GM20000 (cell line): ENCODE data around the gene METTL4.

Source experiments
- DNase-seq: peaks from one replicate; pipeline ENCODE4 v3.0.0; 2012; ENCODE audit warnings: low spot score
- TF ChIP-seq, protein P1 (sequence below): IDR thresholded peaks from 2 replicates; pipeline ENCODE4 v1.5.1; 2012; ENCODE audit warnings: mild to moderate bottlenecking, control low read depth; ENCODE audit errors: extremely low read depth, missing control alignments

METTL4 gene

DNA sequence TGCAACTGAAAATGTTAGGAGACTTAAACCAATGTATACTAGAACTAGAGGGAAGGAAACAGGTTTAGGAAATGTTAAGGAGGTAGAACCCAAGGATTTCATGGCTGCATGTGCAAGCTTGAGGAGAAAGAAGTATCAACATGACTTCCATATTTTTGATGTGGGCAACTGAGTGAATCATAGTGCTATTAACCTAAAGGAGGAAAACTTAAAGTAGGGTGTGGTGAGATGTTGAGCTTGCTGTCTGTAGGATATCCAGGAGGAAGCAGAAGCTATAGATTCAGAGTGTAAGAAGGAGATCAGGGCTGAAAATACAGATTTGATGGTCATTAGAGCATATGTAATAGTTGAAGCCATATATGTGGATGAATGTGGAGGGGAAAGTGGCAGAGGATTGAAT lies 31.5 kb upstream of the METTL4 start:
- no peak for DNase-seq
- TF ChIP-seq, protein P1, sequence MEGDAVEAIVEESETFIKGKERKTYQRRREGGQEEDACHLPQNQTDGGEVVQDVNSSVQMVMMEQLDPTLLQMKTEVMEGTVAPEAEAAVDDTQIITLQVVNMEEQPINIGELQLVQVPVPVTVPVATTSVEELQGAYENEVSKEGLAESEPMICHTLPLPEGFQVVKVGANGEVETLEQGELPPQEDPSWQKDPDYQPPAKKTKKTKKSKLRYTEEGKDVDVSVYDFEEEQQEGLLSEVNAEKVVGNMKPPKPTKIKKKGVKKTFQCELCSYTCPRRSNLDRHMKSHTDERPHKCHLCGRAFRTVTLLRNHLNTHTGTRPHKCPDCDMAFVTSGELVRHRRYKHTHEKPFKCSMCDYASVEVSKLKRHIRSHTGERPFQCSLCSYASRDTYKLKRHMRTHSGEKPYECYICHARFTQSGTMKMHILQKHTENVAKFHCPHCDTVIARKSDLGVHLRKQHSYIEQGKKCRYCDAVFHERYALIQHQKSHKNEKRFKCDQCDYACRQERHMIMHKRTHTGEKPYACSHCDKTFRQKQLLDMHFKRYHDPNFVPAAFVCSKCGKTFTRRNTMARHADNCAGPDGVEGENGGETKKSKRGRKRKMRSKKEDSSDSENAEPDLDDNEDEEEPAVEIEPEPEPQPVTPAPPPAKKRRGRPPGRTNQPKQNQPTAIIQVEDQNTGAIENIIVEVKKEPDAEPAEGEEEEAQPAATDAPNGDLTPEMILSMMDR: no peak

DNA sequence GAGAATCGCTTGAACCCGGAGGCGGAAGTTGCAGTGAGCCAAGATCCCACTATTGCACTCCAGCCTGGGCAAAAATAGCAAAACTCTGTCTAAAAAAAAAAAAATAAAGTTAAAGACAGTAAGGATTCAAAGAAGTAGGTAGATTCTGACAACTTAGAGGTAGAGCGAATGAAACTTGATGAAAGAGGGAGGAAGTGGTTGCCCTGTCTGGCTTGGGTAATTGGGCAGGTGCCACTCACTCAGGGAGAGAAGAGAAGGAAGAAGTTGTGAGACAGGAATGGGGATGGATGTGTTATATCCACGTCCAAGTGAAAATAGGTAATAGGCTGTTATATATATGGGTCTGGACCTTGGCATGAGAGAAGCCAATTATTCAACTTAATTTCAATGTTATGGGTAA lies 26.3 kb upstream of the METTL4 start:
- no peak for DNase-seq
- TF ChIP-seq, protein P1: no peak

DNA sequence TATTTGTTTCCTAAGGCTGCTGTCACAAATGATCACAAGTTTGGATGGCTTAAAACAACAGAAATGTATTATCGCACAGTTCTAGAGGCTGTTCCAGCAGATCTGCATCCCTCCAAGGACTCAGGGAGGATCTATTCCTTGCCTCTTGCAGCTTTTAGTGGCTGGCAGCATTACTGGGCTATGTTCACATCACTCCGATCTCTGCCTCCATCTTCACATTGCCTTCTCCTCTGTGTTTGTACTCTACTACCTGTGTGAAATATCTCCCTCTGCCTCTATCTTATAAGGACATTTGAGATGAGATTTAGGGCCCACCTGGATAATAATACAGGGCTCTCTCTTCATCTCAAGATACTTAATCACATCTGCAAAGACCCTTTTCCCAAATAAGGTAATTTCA lies 19.0 kb upstream of the METTL4 start:
- no peak for DNase-seq
- TF ChIP-seq, protein P1: no peak

DNA sequence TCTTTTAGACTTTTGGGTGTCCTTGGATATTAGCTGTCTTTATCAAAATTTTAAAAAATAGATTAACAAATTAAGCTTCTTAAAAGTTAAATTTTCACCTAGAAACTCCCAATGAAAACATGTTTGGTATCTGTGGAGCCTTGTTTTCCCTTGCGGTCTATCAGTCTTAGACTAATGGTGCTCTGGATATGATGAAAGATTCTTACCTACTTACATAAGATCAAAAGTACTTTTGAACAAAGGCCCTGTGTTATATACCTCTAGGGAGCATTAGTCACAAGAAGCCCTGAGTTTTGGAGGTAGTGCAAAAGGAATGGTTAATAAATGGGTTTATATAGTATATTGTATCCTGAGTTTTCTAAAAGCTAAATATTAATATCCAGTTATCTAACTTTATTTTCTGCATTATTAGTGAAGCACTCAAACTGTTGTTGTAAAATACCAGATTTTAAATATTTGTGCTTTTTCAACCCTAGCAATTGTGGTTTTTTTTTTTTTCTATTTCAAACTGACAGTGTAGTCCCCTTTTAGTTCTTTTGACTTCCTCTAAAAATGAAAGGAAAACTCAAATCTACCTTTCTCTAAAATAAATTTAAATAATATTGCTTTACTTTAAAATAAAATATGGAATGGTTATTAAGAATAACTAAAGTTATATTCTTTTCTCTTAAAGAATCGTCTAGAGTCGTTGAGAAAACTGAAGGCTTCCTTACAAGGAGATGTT lies 18.2 kb upstream of the METTL4 start:
- TF ChIP-seq, protein P1: no peak
- DNase-seq: no peak

DNA sequence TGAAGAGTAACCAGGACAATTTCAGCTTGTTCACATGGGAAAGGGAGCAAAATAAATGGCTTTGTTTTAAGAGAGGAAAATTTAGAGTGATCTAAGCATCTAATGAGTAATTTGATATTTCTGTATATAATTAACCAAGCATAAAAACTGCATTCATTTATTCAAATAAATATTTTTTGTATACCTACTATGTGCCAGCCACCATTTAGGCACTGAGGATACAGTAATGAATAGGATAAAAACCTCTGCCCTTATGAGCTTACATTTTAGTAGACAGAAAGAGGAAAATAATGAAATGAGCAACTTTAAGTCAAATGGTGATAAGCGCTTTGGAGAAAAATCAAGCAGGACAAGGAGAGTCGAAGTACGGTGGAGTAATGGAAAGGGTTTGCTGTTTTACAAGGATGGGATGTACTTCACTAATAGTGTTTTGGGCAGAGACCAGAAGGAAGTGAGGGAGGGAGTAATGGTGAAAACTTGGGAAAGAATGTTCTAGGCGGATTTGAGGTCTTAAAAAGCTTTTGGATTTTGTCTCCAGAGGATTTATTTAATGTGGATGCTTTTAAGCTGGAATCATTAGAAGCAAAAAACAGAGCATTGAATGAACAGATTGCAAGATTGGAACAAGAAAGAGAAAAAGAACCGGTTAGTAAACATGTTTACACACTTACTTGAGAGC lies 17.5 kb upstream of the METTL4 start:
- TF ChIP-seq, protein P1: no peak
- no peak for DNase-seq

DNA sequence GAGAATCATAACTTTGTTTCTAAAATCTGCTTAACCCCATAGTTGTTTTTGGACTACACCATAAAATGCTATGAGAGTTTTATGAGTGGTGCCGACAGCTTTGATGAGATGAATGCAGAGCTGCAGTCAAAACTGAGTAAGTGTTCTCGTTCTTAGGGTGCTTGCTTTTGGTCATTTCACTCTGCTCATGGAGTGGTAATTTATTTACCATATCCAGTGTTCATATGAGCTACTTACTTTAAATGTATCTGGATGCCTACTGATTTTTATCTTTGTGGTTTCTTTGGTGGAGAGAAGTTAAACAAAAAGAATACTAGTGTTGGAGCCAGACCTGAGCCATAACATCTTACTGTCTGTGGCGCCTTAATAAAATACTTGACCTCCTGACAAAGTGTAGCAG lies 16.5 kb upstream of the METTL4 start:
- TF ChIP-seq, protein P1: no peak
- no peak for DNase-seq

DNA sequence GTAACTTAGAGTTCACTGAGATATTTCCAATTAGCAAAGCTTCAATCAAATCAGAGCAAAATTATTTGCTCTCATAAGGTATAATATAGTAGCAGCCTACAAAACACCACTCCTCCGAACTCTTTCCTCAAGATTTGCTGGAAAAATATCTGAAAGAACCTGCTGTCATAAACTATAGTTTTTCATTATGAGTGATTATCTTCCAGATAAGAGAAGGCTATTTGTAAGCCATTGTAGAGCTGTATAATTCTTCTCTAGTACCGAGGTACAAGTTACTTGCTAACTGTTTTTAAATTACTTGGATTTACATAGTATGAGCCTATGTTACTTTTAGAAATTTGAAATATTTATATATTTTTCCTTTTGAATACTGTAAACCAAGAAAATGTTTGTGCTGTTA lies 2.1 kb upstream of the METTL4 start:
- TF ChIP-seq, protein P1: no peak
- no peak for DNase-seq
